Mesothelial cell of epicardium (in vitro differentiated cells): Measurements from ENCODE around the gene RFC3. TPM values are rescaled to one million over a fixed set of nuclear protein-coding genes. Genes with fewer than 3 reads are reported as not detected.

ENCODE experiments used
- DNase-seq, 2 experiments: peaks; one replicate each; pipeline ENCODE4 v3.0.0; 2021; ENCODE audit warnings: low spot score in 2 of 2; ENCODE audit not compliant: unreplicated experiment in 2 of 2
- H3K27ac Mint-ChIP-seq: 2 replicates; pipeline ENCODE4 v1.8.0; 2021; ENCODE audit warnings: mixed read lengths
- H3K27me3 Mint-ChIP-seq: 2 replicates; pipeline ENCODE4 v1.8.0; 2021; ENCODE audit warnings: low read depth, mixed read lengths
- H3K36me3 Mint-ChIP-seq: 2 replicates; pipeline ENCODE4 v1.8.0; 2021; ENCODE audit warnings: mixed read lengths
- H3K4me1 Mint-ChIP-seq: 2 replicates; pipeline ENCODE4 v1.8.0; 2021; ENCODE audit warnings: mixed read lengths
- H3K4me3 Mint-ChIP-seq: 2 replicates; pipeline ENCODE4 v1.8.0; 2021; ENCODE audit warnings: mild to moderate bottlenecking, moderate library complexity, mixed read lengths
- H3K9me3 Mint-ChIP-seq: 2 replicates; pipeline ENCODE4 v1.8.0; 2021; ENCODE audit warnings: mixed read lengths
- total RNA-seq: library from RNA; stranded (reverse); gene quantifications from 3 replicates; pipeline ENCODE4 v1.2.1, GENCODE V29; 2021
- TF ChIP-seq, protein P1 (sequence below): fragments of 200-600 bp; sonication (generic); IDR thresholded peaks from one replicate; pipeline ENCODE4 v1.5.0; 2021; ENCODE audit warnings: antibody characterized with exemption; ENCODE audit not compliant: unreplicated experiment

Gene RFC3
- total RNA-seq, 1 donor from 2014 or later, result 20.4 TPM

DNA sequence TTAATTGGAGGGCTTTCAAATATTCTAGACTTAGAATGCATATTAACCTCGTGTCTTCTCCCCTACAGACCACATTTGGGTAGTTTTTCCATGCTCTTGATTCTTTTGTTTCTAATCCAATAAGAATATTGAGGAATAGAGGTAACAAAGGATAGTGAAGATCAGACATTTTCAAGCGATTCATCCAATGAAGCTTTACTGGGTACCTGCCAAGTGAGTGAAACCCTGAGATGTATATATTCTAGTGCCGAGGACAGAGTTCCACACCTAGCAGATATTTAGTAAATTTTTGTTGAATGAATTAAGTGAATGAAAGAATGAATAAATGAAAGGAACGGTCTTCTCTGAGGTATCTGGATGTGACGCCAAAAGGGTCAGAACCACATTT, 442 bp upstream of the RFC3 start:
- DNase-seq, result no peak
- no peaks in the 10 kb centered on the region for H3K36me3 Mint-ChIP-seq
- TF ChIP-seq, protein P1, sequence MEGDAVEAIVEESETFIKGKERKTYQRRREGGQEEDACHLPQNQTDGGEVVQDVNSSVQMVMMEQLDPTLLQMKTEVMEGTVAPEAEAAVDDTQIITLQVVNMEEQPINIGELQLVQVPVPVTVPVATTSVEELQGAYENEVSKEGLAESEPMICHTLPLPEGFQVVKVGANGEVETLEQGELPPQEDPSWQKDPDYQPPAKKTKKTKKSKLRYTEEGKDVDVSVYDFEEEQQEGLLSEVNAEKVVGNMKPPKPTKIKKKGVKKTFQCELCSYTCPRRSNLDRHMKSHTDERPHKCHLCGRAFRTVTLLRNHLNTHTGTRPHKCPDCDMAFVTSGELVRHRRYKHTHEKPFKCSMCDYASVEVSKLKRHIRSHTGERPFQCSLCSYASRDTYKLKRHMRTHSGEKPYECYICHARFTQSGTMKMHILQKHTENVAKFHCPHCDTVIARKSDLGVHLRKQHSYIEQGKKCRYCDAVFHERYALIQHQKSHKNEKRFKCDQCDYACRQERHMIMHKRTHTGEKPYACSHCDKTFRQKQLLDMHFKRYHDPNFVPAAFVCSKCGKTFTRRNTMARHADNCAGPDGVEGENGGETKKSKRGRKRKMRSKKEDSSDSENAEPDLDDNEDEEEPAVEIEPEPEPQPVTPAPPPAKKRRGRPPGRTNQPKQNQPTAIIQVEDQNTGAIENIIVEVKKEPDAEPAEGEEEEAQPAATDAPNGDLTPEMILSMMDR, result no peak
- H3K4me3 Mint-ChIP-seq, result peak overlapping the region; percentile 83
- peaks cover 12% of the 10 kb centered on the region for H3K27me3 Mint-ChIP-seq
- H3K9me3 Mint-ChIP-seq, result no peaks in the 10 kb centered on the region
- H3K4me1 Mint-ChIP-seq, result peaks cover 15% of the 10 kb centered on the region
- H3K27ac Mint-ChIP-seq, result peak overlapping the region; percentile 94

DNA sequence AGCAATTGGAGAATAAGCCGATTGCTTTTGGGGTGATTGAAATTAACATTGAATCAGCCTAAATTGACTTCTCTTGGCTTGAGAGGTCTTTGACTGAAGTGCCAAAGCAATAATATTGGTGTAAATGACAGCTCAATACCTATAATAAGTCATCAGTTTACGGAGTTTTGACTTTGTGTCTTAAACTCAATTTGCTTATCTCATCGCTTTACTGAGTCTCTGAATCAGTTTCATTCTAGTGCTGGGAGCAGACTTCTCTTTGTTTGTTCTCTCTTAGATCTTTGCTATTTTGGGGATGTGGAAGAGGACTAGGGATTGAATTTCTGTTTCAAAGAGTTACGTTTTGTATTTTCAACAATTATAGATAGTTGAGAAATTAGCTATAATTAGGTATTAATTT, 7.1 kb downstream of the RFC3 start:
- peaks cover 2% of the 10 kb centered on the region for H3K36me3 Mint-ChIP-seq
- TF ChIP-seq, protein P1, result no peak
- no peaks in the 10 kb centered on the region for H3K9me3 Mint-ChIP-seq
- DNase-seq, result no peak
- no peak overlapping the region for H3K4me3 Mint-ChIP-seq
- no peak overlapping the region for H3K27ac Mint-ChIP-seq
- H3K4me1 Mint-ChIP-seq, result no peaks in the 10 kb centered on the region
- H3K27me3 Mint-ChIP-seq, result no peaks in the 10 kb centered on the region

DNA sequence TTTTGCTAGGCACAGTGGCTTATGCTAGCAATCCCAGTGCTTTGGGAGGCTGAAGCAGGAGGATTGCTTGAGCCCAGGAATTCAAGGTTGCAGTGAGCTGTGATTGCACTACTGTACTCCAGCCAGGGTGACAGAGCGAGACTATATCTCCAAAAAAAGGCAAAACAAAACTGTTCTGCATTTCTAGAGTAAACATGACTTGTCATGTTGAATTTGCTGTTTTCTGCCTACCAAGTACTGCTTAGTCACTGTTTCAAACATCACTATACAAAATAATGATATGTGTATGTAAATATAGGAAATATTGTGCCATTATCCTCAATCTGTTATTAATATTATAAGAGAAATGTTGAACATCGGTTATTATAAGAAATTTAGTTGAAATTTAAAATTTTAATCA, 9.2 kb downstream of the RFC3 start:
- Mint-ChIP-seq H3K9me3 (no peaks in the 10 kb centered on the region), H3K27me3 (no peaks in the 10 kb centered on the region), H3K4me1 (no peaks in the 10 kb centered on the region), H3K36me3 (peaks cover 2% of the 10 kb centered on the region), H3K4me3 (no peak overlapping the region), H3K27ac (no peak overlapping the region)
- TF ChIP-seq, protein P1, result no peak
- no peak for DNase-seq

DNA sequence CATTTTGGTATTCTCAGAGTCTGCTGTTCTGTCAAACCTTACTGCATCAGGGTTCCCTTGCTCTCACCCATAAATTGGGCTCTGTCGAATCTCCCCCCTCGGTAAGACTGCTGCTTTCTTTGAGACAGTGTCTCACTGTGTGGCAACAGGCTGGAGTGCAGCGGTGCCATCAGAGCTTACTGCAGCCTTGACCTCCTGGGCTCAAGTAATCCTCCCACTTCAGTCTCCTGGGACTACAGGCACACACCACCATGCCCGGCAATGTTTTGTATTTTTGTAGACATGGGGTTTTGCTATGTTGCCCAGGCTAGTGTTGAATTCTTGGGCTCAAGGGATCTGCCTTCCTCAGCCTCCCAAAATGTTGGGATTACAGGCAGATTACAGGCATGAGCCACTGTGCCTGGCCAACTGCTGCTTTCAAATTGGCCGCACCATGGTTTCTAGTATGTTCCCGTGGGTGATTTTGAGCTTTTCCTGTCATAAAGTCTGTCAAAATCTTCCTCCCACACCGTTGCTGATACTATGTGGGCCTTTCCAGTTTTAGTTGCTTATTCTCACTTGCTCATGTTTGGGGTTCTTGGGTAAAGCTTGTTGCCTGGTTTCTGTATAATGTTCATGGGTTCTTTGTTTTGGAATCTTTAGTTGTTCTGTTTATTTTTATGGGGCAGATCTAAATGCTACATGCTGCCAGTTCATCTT, 10.6 kb downstream of the RFC3 start:
- TF ChIP-seq, protein P1, result no peak
- Mint-ChIP-seq H3K27me3 (no peaks in the 10 kb centered on the region), H3K27ac (no peak overlapping the region), H3K36me3 (peaks cover 2% of the 10 kb centered on the region), H3K4me3 (no peak overlapping the region), H3K9me3 (no peaks in the 10 kb centered on the region), H3K4me1 (no peaks in the 10 kb centered on the region)
- no peak for DNase-seq

DNA sequence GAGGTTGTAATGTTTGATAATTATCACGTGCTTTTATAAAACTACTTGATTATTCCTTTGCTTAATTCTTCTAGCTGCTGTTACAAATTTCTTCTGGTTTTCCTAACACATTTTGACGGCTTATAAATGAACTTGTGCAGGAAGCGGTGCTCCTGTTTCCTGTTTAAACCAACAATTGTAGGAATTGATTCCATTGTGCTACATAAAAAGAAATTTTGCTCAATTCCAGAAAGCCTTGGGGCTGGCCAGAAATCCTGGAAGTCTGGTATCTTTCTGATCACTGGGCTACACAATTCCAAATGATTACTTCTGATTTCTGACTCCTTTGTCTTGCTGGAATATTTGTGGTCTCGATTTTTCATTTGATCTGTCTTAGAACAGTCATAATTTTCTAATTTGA, 14.9 kb downstream of the RFC3 start:
- TF ChIP-seq, protein P1, result no peak
- Mint-ChIP-seq H3K36me3 (peaks cover 12% of the 10 kb centered on the region), H3K9me3 (no peaks in the 10 kb centered on the region), H3K4me3 (no peak overlapping the region), H3K27me3 (no peaks in the 10 kb centered on the region), H3K4me1 (no peaks in the 10 kb centered on the region), H3K27ac (no peak overlapping the region)
- no peak for DNase-seq
